Pancreas (tissue), 10 donors: ENCODE measurements around the gene EFHD2. TPM values are rescaled to one million over a fixed set of nuclear protein-coding genes. Genes with fewer than 3 reads are reported as not detected.

Experiments
- ATAC-seq, 4 donors: fragments of 200-7000 bp; cut with Tn5 transposase; one replicate each; pipeline versions ENCODE4 v1.8.0 to v1.9.1; 2020; ENCODE audit warnings: mild to moderate bottlenecking in 4 of 4, moderate library complexity in 4 of 4
- DNase-seq, 6 donors: peaks; one replicate each; pipeline ENCODE4 v3.0.0-alpha.2; 2020
- FAIRE-seq: peaks from 2 replicates; lab custom pipeline; 2012; peaks lifted over from hg19 to GRCh38; lab: Jason Lieb, UNC
- H3K27ac ChIP-seq, 4 donors: fragments of 200-600 bp; sonication (generic); 1 replicate in 3 of 4; 2 replicates in 1 of 4; pipeline versions ENCODE4 v1.5.0 to v1.8.0; 2020
- H3K27me3 ChIP-seq, 4 donors: fragments of 200-600 bp; one replicate each; pipeline ENCODE4 v1.8.0; 2021
- H3K36me3 ChIP-seq, 3 donors: fragments of 200-600 bp; sonication (generic) in 1 of 3; one replicate each; pipeline versions ENCODE4 v1.5.0 to v1.8.0; 2020 to 2021
- H3K4me1 ChIP-seq, 3 donors: fragments of 200-600 bp; one replicate each; pipeline ENCODE4 v1.8.0; 2021
- H3K4me3 ChIP-seq, 4 donors: fragments of 200-600 bp; sonication (generic) in 2 of 4; one replicate each; pipeline versions ENCODE4 v1.5.0 to v1.8.0; 2020 to 2021
- H3K9me3 ChIP-seq, 4 donors: fragments of 200-600 bp; one replicate each; pipeline ENCODE4 v1.8.0; 2021
- CTCF ChIP-seq, 4 donors: fragments of 200-600 bp; sonication (generic) in 3 of 4; IDR thresholded peaks; one replicate each; pipeline versions ENCODE4 v1.5.0 to v1.8.0; 2021; ENCODE audit warnings: antibody characterized with exemption in 4 of 4
- WGBS, 2 donors: extraction: QIAGEN DNeasy Blood & Tissue Kit; methylation state at CpG; one replicate each; pipeline ENCODE4 v1.1.7; 2013; 5-methylcytosine and 5-hydroxymethylcytosine counted together
- intact Hi-C, 3 donors: fragments of 100-400 bp; cut with DNase I; formaldehyde crosslinking; loops; one replicate each; pipeline versions ENCODE4 v1.11.1 to v1.14.2; 2022
- polyA plus RNA-seq, 2 donors: library from polyadenylated mRNA; stranded (reverse); fragments of 200-250 nt; gene quantifications; one replicate each; pipeline ENCODE4 v1.2.3, GENCODE V29; 2013
- total RNA-seq, 6 donors: library from RNA; stranded (reverse); fragmentation: NEBNext Ultra II Directional in 4 of 6; extraction: Animal tissue kit (Norgen Biotek cat#: 25700) in 4 of 6; gene quantifications; one replicate each; pipeline versions ENCODE4 v1.2.1 to v1.2.4, GENCODE V29; 2021 to 2023
- donor health status: healthy with polysubstance abuse.
- donor health status: DM: no; HTN: no; CAD: no; lungs with moderate emphysema.
- donor health status: DM: no; HTN: no; CAD: no.
- donor health status: control.
- donor health status: control.
- donor health status: Bipolar disorder and iron deficiency.
- donor health status: DM: yes; HTN: yes; CAD: no.
- donor health status: DM: no; HTN: no; CAD: no.
- donor health status: DM: no; HTN: no; CAD: no.
- donor health status: DM: yes; HTN: yes; CAD: no.

Gene EFHD2
- total and polyA plus RNA-seq, 8 donors = 30.5 to 47.4 (median 38.8) TPM

- H3K4me3 ChIP-seq = no peak overlapping the region
- no peaks in the 10 kb centered on the region for H3K36me3 ChIP-seq
- H3K9me3 ChIP-seq = no peaks in the 10 kb centered on the region
- H3K4me1 ChIP-seq = peaks cover 12 to 75% (median 36%) of the 10 kb centered on the region in 3 donors
- FAIRE-seq (no peak), ATAC-seq (peak; percentile 4 to 14 (median 8)), DNase-seq (peak in 4 of 6 donors; percentile 50 to 79 (median 72))
- H3K27ac ChIP-seq = peak overlapping the region in 2 of 4 donors; percentile 1 to 21
- 33 to 46% methylated on average over 18 of the region's 18 CpGs for WGBS, 2 donors
- H3K27me3 ChIP-seq = no peaks in the 10 kb centered on the region
- intact Hi-C loops = no loop called here
- no peak for TF ChIP-seq CTCF (IDR thresholded peaks at IDR 0.05)
Measured at GRCh38 chr1:15418806-15419515, 9.3 kb downstream of the EFHD2 start.

- Histone ChIP-seq H3K27ac (peak overlapping the region in 3 of 4 donors; percentile 44 to 68 (median 62)), H3K36me3 (peaks cover 0 to 3% (median 0%) of the 10 kb centered on the region in 3 donors), H3K27me3 (no peaks in the 10 kb centered on the region), H3K9me3 (no peaks in the 10 kb centered on the region), H3K4me3 (no peak overlapping the region), H3K4me1 (peaks cover 9 to 84% (median 47%) of the 10 kb centered on the region in 3 donors)
- peak in 1 of 4 donors; percentile 12 for TF ChIP-seq CTCF (IDR thresholded peaks at IDR 0.05)
- intact Hi-C loops = no loop called here
- FAIRE-seq = no peak
- DNase-seq = peak in 5 of 6 donors; percentile 57 to 66 (median 64)
- ATAC-seq = peak in 3 of 4 donors; percentile 12 to 33 (median 13)
- WGBS, 2 donors = 55 to 64% methylated on average over 8 of the region's 8 CpGs
Measured at GRCh38 chr1:15420853-15421465, 11.3 kb downstream of the EFHD2 start.

GRCh38 chr1:15422871-15423270 lies 13.2 kb downstream of the EFHD2 start:
- Histone ChIP-seq H3K36me3 (peaks cover 0 to 8% (median 0%) of the 10 kb centered on the region in 3 donors), H3K9me3 (no peaks in the 10 kb centered on the region), H3K4me1 (peaks cover 10 to 67% (median 47%) of the 10 kb centered on the region in 3 donors), H3K4me3 (no peak overlapping the region), H3K27ac (peak overlapping the region in 3 of 4 donors; percentile 74 to 81 (median 80)), H3K27me3 (no peaks in the 10 kb centered on the region)
- no peak for TF ChIP-seq CTCF (IDR thresholded peaks at IDR 0.05)
- intact Hi-C loops = no loop called here
- ATAC-seq (no peak), DNase-seq (peak in 4 of 6 donors; percentile 31 to 64 (median 51)), FAIRE-seq (no peak)
- WGBS, 2 donors = 57 to 72% methylated on average over 6 to 8 of the region's 8 CpGs

- Histone ChIP-seq H3K4me1 (peaks cover 10 to 65% (median 47%) of the 10 kb centered on the region in 3 donors), H3K27ac (peak overlapping the region; percentile 31 to 81 (median 77)), H3K36me3 (peaks cover 0 to 14% (median 0%) of the 10 kb centered on the region in 3 donors), H3K9me3 (no peaks in the 10 kb centered on the region), H3K27me3 (no peaks in the 10 kb centered on the region), H3K4me3 (peak overlapping the region in 1 of 4 donors; percentile 5)
- intact Hi-C loops = no loop called here
- ATAC-seq (peak in 3 of 4 donors; percentile 1 to 9 (median 4)), FAIRE-seq (no peak), DNase-seq (peak in 2 of 6 donors; percentile 16 to 47)
- TF ChIP-seq CTCF (IDR thresholded peaks at IDR 0.05) = no peak
- WGBS, 2 donors = 47 to 52% methylated on average over 11 of the region's 11 CpGs
Measured at GRCh38 chr1:15423355-15424077, 13.8 kb downstream of the EFHD2 start.
